ENCODE data around the gene ATP2C1.
"Not testable (repeated sequence)": the region's sequence is repeated elsewhere in the genome, so short reads cannot be mapped to it uniquely, and the experiment has no call there.

Gene ATP2C1

GRCh38 chr3:130893376-130894129 lies at the start of gene ATP2C1:
TSS of gene ATP2C1 (plus strand) at chr3:130894084. CDS start at chr3:130894770, 686 bp downstream.
- peak; percentile 78 for DNase-seq

GRCh38 chr3:130844462-130844861 lies 49.4 kb upstream of the ATP2C1 start:
- DNase-seq, result no peak

GRCh38 chr3:130846181-130846580 lies 47.7 kb upstream of the ATP2C1 start:
- no peak for DNase-seq

- peak; percentile 22 for DNase-seq
These were observed 44.8 kb upstream of the ATP2C1 start for GRCh38 chr3:130849091-130849552.

GRCh38 chr3:130850044-130850797 lies 43.7 kb upstream of the ATP2C1 start:
- no peak for DNase-seq

GRCh38 chr3:130850843-130851242 lies 43.0 kb upstream of the ATP2C1 start:
- no peak for DNase-seq

- DNase-seq, result no peak
These were observed 42.6 kb upstream of the ATP2C1 start for GRCh38 chr3:130851277-130851676.

- no peak for DNase-seq
These were observed 40.3 kb upstream of the ATP2C1 start for GRCh38 chr3:130853581-130853980.

GRCh38 chr3:130854208-130854864 lies 39.5 kb upstream of the ATP2C1 start:
- DNase-seq, result no peak

- DNase-seq, result no peak
These were observed 36.4 kb upstream of the ATP2C1 start for GRCh38 chr3:130857336-130858026.

GRCh38 chr3:130862130-130862529 lies 31.8 kb upstream of the ATP2C1 start:
- not testable (repeated sequence) for DNase-seq

GRCh38 chr3:130865489-130865888 lies 28.4 kb upstream of the ATP2C1 start:
- no peak for DNase-seq

GRCh38 chr3:130866327-130866726 lies 27.6 kb upstream of the ATP2C1 start:
- no peak for DNase-seq

- DNase-seq, result no peak
These were observed 23.5 kb upstream of the ATP2C1 start for GRCh38 chr3:130870423-130870822.

- DNase-seq, result no peak
These were observed 17.3 kb upstream of the ATP2C1 start for GRCh38 chr3:130876594-130876993.

GRCh38 chr3:130878464-130878863 lies 15.4 kb upstream of the ATP2C1 start:
- DNase-seq, result no peak

- no peak for DNase-seq
These were observed 4.4 kb upstream of the ATP2C1 start for GRCh38 chr3:130889416-130889946.

GRCh38 chr3:130892759-130893375 lies 1.0 kb upstream of the ATP2C1 start:
- peak; percentile 73 for DNase-seq

GRCh38 chr3:130894130-130894985 lies 474 bp downstream of the ATP2C1 start:
- no peak for DNase-seq

- no peak for DNase-seq
These were observed 1.0 kb downstream of the ATP2C1 start for GRCh38 chr3:130894986-130895280.

GRCh38 chr3:130895690-130896488 lies 2.0 kb downstream of the ATP2C1 start:
- no peak for DNase-seq
